Measurements from ENCODE around the gene TMA7B. TPM values are rescaled to one million over a fixed set of nuclear protein-coding genes. Genes with fewer than 3 reads are reported as not detected.

Gene TMA7B
- polyA plus RNA-seq, 1 of the 3 experiments (the other 2 are of a cell fraction), result not detected

DNA sequence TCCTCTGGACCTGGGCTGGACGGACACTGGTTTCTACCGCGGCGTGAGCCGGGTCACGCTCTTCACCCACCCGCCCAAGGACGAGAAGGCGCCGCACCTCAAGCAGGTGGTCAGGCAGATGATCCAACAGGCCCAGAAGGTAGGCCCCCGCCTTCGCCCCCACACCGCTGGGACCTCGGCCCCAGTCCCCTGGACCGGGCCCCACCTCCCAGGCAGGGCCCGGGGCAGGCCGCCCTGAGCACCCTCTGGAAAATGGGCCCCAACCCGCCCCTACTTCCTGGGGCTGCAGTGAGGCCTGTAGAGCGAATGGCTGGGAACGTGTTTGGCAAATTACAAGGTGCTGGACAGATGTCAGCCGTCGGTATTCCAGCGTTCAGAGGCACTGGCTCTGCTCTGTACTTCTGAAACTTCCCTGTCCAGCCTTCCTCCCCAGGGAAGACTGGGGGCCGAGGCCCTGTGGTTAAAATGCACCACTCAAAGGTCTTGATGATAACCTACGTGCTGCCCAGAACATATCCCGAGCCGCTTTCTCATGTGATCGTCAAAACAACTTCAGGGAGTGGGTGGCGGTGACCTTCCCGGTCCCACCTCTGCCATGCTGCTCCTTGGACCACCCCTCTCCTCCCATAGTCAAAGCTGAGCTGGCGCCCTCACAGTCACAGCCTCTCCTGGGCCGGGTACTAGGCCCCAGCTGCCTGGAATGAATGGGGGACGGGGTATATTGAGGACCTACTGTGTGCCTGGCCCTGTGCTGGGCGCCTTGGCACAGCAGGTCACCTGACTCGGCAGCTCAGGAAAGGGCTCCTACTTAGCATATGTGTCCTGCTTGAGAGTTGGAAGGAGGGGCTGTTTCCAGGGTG, 35.4 kb downstream of the TMA7B start:
- no peak overlapping the region for H2AFZ ChIP-seq (ENCODE audit: low read depth)
- H3K4me2 ChIP-seq, result no peak overlapping the region
- no peaks in the 10 kb centered on the region for H3K79me2 ChIP-seq (ENCODE audit: insufficient read depth)
- no peaks in the 10 kb centered on the region for H3K9me2 ChIP-seq
- TF ChIP-seq RAD21 (IDR thresholded peaks at IDR 0.05; ENCODE audit: low read length) (no peak), RCOR1 (IDR thresholded peaks at IDR 0.05; ENCODE audit: low read length) (no peak), ELF1 (IDR thresholded peaks at IDR 0.05) (no peak), SIN3A (IDR thresholded peaks at IDR 0.05; ENCODE audit: borderline replicate concordance, low read depth, low read length) (no peak), GABPA (IDR thresholded peaks at IDR 0.05; ENCODE audit: low read depth) (no peak), FOXM1 (IDR thresholded peaks at IDR 0.05; ENCODE audit: low read depth) (no peak), EP300 (IDR thresholded peaks at IDR 0.05; ENCODE audit: borderline replicate concordance in 1 of 2, low read depth in 1 of 2, low read length in 1 of 2) (no peak), FOXJ3 (CRISPR knock-in tag; IDR thresholded peaks at IDR 0.05) (no peak)
- peaks cover 0 to 19% of the 10 kb centered on the region in 2 experiments; a peak in 1 of 4 replicates for H3K4me1 ChIP-seq (ENCODE audit: control insufficient read depth in 1 of 2, insufficient read depth in 2 of 2, low read depth in 1 of 2, low read length in 1 of 2)
- H3K27me3 ChIP-seq (ENCODE audit: insufficient read depth), result no peaks in the 10 kb centered on the region
- no peaks in the 10 kb centered on the region for H4K20me1 ChIP-seq (ENCODE audit: insufficient read depth)
- no peaks in the 10 kb centered on the region for H3K36me3 ChIP-seq (replicated peaks in 1 of 2; ENCODE audit: control insufficient read depth in 1 of 2, insufficient read depth in 2 of 2, low read length in 1 of 2)
- no peak overlapping the region for H3K27ac ChIP-seq (ENCODE audit: low read depth in 2 of 2, low read length in 1 of 2)
- H3F3A ChIP-seq (replicated peaks; ENCODE audit: insufficient read depth), result no peaks in the 10 kb centered on the region
- H3K4me3 ChIP-seq (ENCODE audit: low read depth in 2 of 2, low read length in 1 of 2), result no peak overlapping the region
- POLR2A ChIA-PET, result no interaction called here
- CTCF ChIA-PET, result no interaction called here
- WGBS (ENCODE audit: low lambda C conversion rate), result 86% methylated on average over 15 of the region's 35 CpGs
- no peaks in the 10 kb centered on the region for H3K9me3 ChIP-seq
- DNase-seq, result no peak
- no peak overlapping the region for H3K9ac ChIP-seq

DNA sequence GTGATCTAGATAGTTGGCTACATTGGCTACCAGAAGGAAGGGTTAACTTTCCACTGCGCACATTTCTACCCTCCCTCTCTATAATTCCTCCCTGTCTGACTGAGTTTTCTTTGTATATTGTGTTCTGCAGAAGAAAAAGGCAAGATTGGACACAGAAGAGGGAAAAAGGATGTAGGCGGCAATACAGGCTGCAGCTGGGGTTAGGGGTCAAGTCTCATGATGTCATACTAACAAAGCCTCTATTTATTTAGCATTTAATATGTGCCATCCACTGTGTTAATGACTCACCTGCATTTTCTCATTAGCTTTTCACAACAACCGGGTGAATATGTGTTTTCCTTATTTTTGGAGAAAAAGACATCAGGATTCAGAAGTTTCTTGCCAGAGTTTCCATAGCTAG, 36.5 kb downstream of the TMA7B start:
- no peak overlapping the region for H2AFZ ChIP-seq (ENCODE audit: low read depth)
- no peaks in the 10 kb centered on the region for H3F3A ChIP-seq (replicated peaks; ENCODE audit: insufficient read depth)
- H3K4me2 ChIP-seq, result no peak overlapping the region
- H3K27me3 ChIP-seq (ENCODE audit: insufficient read depth), result no peaks in the 10 kb centered on the region
- DNase-seq, result no peak
- H3K27ac ChIP-seq (ENCODE audit: low read depth in 2 of 2, low read length in 1 of 2), result no peak overlapping the region
- TF ChIP-seq CHD2 (IDR thresholded peaks at IDR 0.05; ENCODE audit: low read length, partially characterized antibody), result no peak
- H3K4me1 ChIP-seq (ENCODE audit: control insufficient read depth in 1 of 2, insufficient read depth in 2 of 2, low read depth in 1 of 2, low read length in 1 of 2), result peaks cover 0 to 19% of the 10 kb centered on the region in 2 experiments; a peak in 1 of 4 replicates
- CTCF ChIA-PET, result no interaction called here
- POLR2A ChIA-PET, result interaction anchor here (0.5 kb wide), 1 partner anchor 670 kb away, joined by 3 read pairs; no protein-coding TSS in a partner anchor
- no peak overlapping the region for H3K9ac ChIP-seq
- no peak overlapping the region for H3K4me3 ChIP-seq (ENCODE audit: low read depth in 2 of 2, low read length in 1 of 2)
- 93% methylated on average over 3 of the region's 3 CpGs for WGBS (ENCODE audit: low lambda C conversion rate)
- no peaks in the 10 kb centered on the region for H4K20me1 ChIP-seq (ENCODE audit: insufficient read depth)
- no peaks in the 10 kb centered on the region for H3K9me2 ChIP-seq
- no peaks in the 10 kb centered on the region for H3K9me3 ChIP-seq
- H3K79me2 ChIP-seq (ENCODE audit: insufficient read depth), result no peaks in the 10 kb centered on the region
- H3K36me3 ChIP-seq (replicated peaks in 1 of 2; ENCODE audit: control insufficient read depth in 1 of 2, insufficient read depth in 2 of 2, low read length in 1 of 2), result no peaks in the 10 kb centered on the region

DNA sequence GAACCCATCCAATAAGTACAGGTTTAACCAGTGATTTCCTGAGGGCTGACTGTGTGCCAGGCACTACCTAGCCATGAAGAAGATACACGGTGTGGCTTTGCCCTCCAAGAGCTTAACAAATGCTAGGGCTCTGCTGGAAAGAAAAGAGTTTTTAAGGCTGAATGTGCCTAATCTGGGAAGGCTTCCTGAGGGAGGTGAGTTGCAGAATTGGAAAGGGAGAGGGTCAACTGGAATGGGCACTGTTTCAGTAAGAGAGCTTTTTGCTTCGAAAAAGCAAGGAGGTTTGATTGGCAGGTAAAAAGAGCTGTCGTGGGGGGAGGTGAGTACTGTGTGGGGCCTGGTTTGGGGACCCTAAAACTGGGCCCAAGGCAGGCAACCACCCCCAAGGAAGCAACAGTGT, 37.2 kb downstream of the TMA7B start:
- Histone ChIP-seq H3K79me2 (ENCODE audit: insufficient read depth) (no peaks in the 10 kb centered on the region), H3K27ac (ENCODE audit: low read depth in 2 of 2, low read length in 1 of 2) (no peak overlapping the region; a peak in 1 of 4 replicates), H4K20me1 (ENCODE audit: insufficient read depth) (no peaks in the 10 kb centered on the region), H3K4me1 (ENCODE audit: control insufficient read depth in 1 of 2, insufficient read depth in 2 of 2, low read depth in 1 of 2, low read length in 1 of 2) (peaks cover 0 to 19% of the 10 kb centered on the region in 2 experiments; a peak in 1 of 4 replicates), H3K9me3 (no peaks in the 10 kb centered on the region), H3K4me2 (no peak overlapping the region), H3K9me2 (no peaks in the 10 kb centered on the region), H3K4me3 (ENCODE audit: low read depth in 2 of 2, low read length in 1 of 2) (no peak overlapping the region), H3K36me3 (replicated peaks in 1 of 2; ENCODE audit: control insufficient read depth in 1 of 2, insufficient read depth in 2 of 2, low read length in 1 of 2) (no peaks in the 10 kb centered on the region), H3F3A (replicated peaks; ENCODE audit: insufficient read depth) (no peaks in the 10 kb centered on the region), H3K9ac (no peak overlapping the region), H3K27me3 (ENCODE audit: insufficient read depth) (no peaks in the 10 kb centered on the region), H2AFZ (ENCODE audit: low read depth) (no peak overlapping the region)
- 79% methylated on average over 2 of the region's 3 CpGs for WGBS (ENCODE audit: low lambda C conversion rate)
- TF ChIP-seq, protein P1, sequence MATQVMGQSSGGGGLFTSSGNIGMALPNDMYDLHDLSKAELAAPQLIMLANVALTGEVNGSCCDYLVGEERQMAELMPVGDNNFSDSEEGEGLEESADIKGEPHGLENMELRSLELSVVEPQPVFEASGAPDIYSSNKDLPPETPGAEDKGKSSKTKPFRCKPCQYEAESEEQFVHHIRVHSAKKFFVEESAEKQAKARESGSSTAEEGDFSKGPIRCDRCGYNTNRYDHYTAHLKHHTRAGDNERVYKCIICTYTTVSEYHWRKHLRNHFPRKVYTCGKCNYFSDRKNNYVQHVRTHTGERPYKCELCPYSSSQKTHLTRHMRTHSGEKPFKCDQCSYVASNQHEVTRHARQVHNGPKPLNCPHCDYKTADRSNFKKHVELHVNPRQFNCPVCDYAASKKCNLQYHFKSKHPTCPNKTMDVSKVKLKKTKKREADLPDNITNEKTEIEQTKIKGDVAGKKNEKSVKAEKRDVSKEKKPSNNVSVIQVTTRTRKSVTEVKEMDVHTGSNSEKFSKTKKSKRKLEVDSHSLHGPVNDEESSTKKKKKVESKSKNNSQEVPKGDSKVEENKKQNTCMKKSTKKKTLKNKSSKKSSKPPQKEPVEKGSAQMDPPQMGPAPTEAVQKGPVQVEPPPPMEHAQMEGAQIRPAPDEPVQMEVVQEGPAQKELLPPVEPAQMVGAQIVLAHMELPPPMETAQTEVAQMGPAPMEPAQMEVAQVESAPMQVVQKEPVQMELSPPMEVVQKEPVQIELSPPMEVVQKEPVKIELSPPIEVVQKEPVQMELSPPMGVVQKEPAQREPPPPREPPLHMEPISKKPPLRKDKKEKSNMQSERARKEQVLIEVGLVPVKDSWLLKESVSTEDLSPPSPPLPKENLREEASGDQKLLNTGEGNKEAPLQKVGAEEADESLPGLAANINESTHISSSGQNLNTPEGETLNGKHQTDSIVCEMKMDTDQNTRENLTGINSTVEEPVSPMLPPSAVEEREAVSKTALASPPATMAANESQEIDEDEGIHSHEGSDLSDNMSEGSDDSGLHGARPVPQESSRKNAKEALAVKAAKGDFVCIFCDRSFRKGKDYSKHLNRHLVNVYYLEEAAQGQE (IDR thresholded peaks at IDR 0.05; ENCODE audit: low read depth, low read length), result no peak
- TF ChIP-seq POLR2AphosphoS5 (IDR thresholded peaks at IDR 0.05; ENCODE audit: low read depth, low read length) (no peak), FOXJ3 (CRISPR knock-in tag; IDR thresholded peaks at IDR 0.05) (no peak), FOXM1 (IDR thresholded peaks at IDR 0.05; ENCODE audit: low read depth) (no peak), MXI1 (IDR thresholded peaks at IDR 0.05; ENCODE audit: low read depth, low read length) (no peak), YY1 (IDR thresholded peaks at IDR 0.05; ENCODE audit: low read depth) (no peak), JUND (IDR thresholded peaks at IDR 0.05) (no peak), EZH2phosphoT487 (IDR thresholded peaks at IDR 0.05; ENCODE audit: borderline replicate concordance, low read depth) (no peak), GATA2 (CRISPR knock-in tag; IDR thresholded peaks at IDR 0.05) (no peak), NFIC (IDR thresholded peaks at IDR 0.05; ENCODE audit: borderline replicate concordance) (no peak), TEAD4 (IDR thresholded peaks at IDR 0.05; ENCODE audit: borderline replicate concordance, insufficient read depth) (no peak), TAF1 (IDR thresholded peaks at IDR 0.05; ENCODE audit: borderline replicate concordance, low read depth, low read length) (no peak), RCOR1 (IDR thresholded peaks at IDR 0.05; ENCODE audit: low read length) (no peak)
- TF ChIP-seq, protein P2, sequence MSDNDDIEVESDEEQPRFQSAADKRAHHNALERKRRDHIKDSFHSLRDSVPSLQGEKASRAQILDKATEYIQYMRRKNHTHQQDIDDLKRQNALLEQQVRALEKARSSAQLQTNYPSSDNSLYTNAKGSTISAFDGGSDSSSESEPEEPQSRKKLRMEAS (IDR thresholded peaks at IDR 0.05; ENCODE audit: low read depth), result no peak
- POLR2A ChIA-PET, result no interaction called here
- CTCF ChIA-PET, result no interaction called here
- no peak for DNase-seq
